Choroid plexus epithelial cell (primary cell): Measurements from ENCODE around the gene CHRM1.

Source experiments
- DNase-seq: peaks from one replicate; pipeline ENCODE4 v3.0.0-alpha.2; 2010; ENCODE audit warnings: low read depth
- H3K4me3 ChIP-seq: 2 replicates; pipeline ENCODE4 v1.5.1; 2011; ENCODE audit warnings: low read depth, mild to moderate bottlenecking, control low read depth, low read length, moderate library complexity
- TF ChIP-seq, protein P1 (sequence below): conservative IDR thresholded peaks from 2 replicates; pipeline ENCODE4 v1.5.1; 2011; ENCODE audit warnings: low read depth, mild to moderate bottlenecking, control low read depth, inconsistent platforms, low read length, moderate library complexity

Gene CHRM1

GRCh38 chr11:62902932-62903331 lies 18.2 kb downstream of the CHRM1 start:
- peak; percentile 39 for DNase-seq
- no peak overlapping the region for H3K4me3 ChIP-seq
- TF ChIP-seq, protein P1, sequence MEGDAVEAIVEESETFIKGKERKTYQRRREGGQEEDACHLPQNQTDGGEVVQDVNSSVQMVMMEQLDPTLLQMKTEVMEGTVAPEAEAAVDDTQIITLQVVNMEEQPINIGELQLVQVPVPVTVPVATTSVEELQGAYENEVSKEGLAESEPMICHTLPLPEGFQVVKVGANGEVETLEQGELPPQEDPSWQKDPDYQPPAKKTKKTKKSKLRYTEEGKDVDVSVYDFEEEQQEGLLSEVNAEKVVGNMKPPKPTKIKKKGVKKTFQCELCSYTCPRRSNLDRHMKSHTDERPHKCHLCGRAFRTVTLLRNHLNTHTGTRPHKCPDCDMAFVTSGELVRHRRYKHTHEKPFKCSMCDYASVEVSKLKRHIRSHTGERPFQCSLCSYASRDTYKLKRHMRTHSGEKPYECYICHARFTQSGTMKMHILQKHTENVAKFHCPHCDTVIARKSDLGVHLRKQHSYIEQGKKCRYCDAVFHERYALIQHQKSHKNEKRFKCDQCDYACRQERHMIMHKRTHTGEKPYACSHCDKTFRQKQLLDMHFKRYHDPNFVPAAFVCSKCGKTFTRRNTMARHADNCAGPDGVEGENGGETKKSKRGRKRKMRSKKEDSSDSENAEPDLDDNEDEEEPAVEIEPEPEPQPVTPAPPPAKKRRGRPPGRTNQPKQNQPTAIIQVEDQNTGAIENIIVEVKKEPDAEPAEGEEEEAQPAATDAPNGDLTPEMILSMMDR: no peak

DNA sequence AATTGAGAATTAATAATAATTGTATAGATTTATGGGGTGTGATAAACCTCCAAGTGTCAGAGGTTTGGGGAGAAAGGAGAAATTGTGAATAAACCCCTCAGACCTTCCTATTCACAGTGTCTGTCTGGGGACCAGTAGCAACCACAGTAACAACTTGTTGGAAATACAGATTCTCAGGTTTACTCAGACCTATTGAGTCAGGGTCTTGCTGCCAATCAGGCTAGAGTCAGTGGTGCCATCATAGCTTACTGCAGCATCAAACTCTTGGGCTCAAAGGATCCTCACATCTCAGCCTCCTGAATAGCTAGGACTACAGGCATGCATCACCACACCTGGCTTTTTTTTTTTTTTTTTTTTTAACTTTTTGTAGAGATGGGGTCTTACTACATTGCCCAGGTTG lies 23.1 kb downstream of the CHRM1 start:
- no peak overlapping the region for H3K4me3 ChIP-seq
- TF ChIP-seq, protein P1: no peak
- DNase-seq: no peak

- no peak overlapping the region for H3K4me3 ChIP-seq
- TF ChIP-seq, protein P1: no peak
- no peak for DNase-seq
Measured at GRCh38 chr11:62897311-62897710, 23.9 kb downstream of the CHRM1 start.

GRCh38 chr11:62896049-62896448 lies 25.1 kb downstream of the CHRM1 start:
- no peak overlapping the region for H3K4me3 ChIP-seq
- TF ChIP-seq, protein P1: no peak
- DNase-seq: no peak

- TF ChIP-seq, protein P1: no peak
- no peak for DNase-seq
- H3K4me3 ChIP-seq: no peak overlapping the region
Measured at GRCh38 chr11:62895501-62895900, 25.7 kb downstream of the CHRM1 start.

DNA sequence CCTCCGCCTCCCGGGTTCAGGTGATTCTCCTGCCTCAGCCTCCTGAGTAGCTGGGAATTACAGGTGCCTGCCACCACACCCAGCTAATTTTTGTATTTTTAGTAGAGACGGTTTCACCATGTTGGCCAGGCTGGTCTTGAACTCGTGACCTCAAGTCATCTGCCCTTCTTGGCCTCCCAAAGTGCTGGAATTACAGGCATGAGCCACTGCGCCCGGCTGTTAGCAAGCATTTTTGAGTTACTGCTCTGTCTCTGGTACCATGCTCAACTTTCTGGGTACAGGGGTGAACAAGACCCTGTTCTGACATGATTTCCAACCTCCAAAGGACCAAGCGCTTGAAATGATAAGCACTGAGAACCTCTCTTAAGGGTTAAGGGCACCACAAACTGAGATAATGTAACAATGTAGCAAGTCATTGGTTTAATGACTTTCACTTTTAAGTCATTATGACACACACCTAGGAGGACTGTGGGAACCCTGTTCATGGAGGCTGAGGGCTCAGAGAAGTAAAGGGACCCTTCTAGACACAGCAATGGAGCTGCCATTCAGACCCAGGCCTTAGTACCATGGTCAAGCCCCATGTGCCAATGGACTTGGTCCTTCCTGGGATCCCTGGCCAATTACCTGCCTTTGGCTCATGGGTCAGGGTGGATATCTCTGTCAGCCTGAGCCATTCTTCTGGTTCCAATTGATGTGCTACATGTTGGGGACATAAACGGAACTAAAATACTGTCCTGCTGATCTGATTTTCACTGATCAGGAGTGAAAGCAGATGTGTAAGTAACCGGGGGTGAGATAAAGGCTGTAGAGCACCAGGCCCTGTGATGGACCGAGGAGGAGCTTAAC lies 28.9 kb downstream of the CHRM1 start:
- H3K4me3 ChIP-seq: no peak overlapping the region
- TF ChIP-seq, protein P1: no peak
- no peak for DNase-seq
